COLO668 (cell line): ENCODE data around the gene CARD9.

Experiments
- DNase-seq: peaks from one replicate; lab custom pipeline; 2025; ENCODE audit not compliant: unreplicated experiment; lab: John Stamatoyannopoulos, UW

Gene CARD9

GRCh38 chr9:136349546-136349945 lies 23.9 kb downstream of the CARD9 start:
- DNase-seq = no peak

DNA sequence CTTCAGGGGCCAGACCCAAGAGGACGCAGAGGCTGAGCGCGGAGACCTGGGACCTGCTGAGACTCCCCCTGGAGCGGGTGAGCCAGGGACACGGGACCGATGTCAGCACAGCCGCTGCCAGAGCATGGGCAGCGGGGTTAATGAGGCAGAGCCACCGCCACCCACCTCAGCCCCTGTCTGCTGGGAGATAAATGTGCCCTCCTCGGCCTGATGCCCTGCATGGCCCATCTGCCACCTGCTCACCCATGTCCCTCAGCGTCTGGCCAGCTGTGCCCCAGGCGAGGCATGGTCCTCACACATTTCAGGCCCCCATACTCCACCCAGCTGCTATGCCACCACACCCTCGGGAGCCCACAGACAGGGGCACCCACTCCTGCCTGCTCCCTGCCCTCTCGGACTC lies 24.8 kb downstream of the CARD9 start:
- no peak for DNase-seq

GRCh38 chr9:136347472-136348256 lies 25.8 kb downstream of the CARD9 start:
- no peak for DNase-seq

DNA sequence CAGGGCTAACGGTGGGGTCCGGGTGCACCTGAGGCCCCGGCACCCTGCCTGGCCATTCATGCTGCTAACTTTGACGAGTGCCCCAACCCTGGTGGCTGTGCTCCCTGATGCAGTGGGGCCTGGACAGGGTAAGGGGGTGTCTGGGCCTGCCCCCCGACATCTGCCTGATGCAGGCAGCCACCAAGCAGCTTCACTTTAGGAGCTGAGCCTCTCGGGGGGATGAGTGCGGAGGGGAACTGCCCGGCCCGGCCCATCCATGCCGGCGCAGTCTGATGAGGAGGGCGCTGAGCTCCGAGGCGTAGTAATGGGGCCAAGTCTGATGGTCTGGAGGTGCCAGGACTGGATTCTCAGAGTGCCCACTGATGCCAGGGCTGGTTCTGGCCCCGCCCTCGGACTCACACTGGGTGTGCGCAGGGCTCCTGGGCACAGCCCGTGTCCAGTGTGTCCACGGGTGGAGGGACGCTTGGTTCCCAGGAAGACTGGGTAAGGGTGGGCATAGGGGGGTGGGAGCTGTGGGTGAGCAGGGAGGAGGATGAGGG lies 26.5 kb downstream of the CARD9 start:
- DNase-seq = no peak

DNA sequence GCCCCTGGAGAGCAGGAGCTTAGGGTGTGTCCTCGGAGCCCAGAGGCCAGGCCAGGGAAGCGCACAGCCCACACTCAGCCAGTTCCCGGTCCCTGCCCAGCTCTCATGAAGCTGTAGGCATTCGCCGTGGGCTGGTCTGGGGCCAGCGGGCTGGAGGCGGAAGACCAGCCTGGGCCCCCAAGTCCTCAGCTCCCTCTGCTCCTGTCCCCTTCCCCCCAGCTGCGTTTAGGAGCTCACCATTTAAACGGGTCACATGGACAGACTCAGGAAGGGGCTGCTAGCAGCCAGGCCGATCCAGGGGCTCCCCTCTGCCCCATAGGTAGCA lies 27.4 kb downstream of the CARD9 start:
- DNase-seq = no peak

- DNase-seq = peak; percentile 20
Observed at GRCh38 chr9:136345281-136346156, 27.9 kb downstream of the CARD9 start.

- DNase-seq = no peak
Observed at GRCh38 chr9:136344544-136345280, 28.8 kb downstream of the CARD9 start.

GRCh38 chr9:136343884-136344269 lies 29.6 kb downstream of the CARD9 start:
- DNase-seq = no peak

DNA sequence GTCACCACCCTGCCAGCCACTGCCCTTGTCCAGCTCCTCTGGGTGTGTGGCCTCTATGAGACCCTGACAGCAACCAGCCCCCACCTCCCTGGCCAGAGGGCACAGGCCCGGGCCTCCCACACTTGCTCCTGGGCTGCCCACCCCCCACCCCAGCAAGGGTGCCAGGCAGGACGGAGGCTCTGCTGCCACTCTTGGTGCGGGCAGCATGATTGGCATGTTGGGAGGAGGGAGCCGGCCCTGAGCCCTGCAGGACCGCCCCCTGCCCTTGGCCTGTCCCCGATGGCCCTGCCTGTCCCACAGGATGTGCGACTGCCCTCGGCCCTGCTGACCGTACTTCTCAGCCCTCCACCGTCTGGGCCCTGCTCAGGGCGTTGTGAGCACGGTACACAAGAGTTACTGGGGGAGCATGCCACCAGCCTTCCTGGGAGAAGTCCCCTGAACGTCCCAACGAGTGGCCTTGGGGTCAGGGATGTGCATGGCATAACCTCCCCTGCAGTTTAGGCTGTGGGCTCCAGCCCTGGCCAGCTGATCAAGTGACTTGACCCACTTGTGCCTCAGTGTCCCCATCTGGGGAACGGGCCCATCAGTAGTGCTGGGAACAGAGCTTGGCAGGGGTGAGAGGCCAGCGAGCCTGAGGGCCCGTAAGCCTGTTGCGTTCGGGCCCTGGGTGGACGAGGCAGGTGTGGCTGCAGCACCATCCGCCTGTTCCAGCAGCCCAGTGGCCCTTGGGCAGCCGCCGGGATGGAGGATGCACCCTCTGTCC lies 30.2 kb downstream of the CARD9 start:
- DNase-seq = no peak

DNA sequence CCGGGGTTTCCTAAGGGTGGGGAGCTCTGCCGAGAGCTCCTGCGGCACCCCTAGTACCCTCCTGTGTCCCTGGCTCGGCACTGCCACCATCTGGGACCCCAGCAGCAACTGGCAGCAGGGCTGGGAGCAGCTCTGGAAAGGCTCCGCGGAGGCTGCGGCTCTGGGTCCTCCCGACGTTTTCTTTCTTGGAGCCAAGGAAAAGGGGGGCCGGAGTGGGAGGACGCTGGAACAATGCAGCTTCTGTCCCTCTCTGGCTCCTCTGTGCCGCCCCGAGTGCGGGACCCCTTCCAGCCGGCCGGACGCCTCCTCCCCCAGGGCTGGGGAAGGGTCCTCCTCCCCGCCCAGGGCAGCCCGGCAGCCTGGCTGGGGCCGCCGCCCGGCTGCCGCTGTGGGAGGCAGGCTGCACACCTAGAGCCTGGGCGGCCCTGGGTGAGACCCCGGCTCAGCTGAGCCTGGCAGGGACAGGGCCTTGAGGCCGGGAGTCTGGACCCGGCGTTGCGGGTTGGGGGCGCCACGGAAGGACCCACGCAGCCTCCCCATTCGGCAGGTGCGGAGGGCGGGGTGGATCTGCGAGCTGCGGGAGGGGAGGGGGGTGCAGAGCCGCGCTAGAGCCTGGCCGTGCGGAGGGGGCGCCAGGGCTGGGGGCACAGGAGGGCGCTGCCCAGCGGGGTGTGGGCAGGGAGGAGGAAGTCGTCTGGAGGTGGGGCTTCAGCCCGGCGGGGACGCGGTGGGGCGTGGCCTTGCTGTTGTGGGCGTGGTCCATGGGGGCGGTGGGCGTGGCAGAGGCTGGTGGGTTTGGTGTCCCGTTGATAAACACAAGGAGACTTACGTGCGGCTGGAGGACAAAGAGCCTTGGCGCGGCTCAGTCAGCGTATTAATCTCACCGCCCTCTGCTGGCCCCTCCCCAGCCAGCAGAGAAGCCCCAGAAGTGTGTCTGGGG lies 31.0 kb downstream of the CARD9 start:
- DNase-seq = peak; percentile 46

- DNase-seq = no peak
Observed at GRCh38 chr9:136341769-136342168, 31.7 kb downstream of the CARD9 start.

GRCh38 chr9:136341042-136341655 lies 32.3 kb downstream of the CARD9 start:
- no peak for DNase-seq

DNA sequence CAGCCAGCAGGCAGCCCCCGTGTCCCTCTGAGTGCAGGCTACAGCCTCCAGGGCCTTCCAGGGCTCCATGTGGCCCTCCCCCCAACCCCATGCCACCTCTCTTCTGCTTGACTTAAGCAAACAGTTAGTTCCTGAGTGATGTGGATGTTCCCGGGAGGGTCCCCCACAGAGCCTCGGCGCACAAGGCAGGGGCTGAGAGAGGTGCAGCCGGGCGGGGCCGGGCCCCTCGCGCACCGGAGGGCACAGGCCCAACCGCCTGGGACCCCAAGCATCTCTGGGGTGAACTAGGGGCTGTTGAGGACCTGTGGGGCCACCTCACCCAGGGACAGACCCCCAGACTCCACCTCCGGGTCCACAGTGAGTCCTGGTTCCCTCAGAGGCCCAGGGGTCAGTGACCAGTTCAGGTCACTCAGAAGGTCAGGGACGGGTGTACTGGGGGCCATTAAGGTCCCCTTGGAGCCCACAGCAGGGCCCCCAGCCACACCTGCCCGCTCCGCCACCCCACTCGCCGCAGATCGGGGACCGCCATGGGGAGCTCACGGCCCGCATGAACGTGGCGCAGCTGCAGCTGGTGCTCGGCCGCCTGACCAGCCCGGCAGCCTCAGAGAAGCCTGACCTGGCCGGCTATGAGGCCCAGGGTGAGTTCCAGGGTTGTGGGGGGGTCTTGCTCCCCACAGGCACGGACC lies 33.0 kb downstream of the CARD9 start:
- DNase-seq = no peak

- no peak for DNase-seq
Observed at GRCh38 chr9:136339958-136340310, 33.5 kb downstream of the CARD9 start.

GRCh38 chr9:136339173-136339957 lies 34.1 kb downstream of the CARD9 start:
- DNase-seq = peak; percentile 82

DNA sequence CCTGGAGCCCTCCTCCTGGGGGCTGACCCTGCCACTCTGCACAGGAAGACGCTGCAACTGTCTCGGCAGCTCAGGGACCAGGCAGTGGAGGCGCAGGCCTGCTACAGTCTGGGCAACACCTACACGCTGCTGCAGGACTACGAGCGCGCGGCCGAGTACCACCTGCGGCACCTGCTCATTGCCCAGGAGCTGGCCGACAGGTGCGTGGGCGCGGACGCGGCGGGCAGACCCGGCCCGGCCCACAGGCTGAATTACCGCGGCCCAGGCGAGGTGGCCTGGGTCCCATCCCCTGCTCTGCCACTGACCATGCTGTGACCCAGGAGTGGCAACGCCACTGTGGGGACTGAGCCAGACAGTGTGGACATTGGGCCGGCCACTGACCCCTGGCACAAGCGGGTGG lies 35.0 kb downstream of the CARD9 start:
- DNase-seq = peak; percentile 79

- no peak for DNase-seq
Observed at GRCh38 chr9:136337416-136338395, 35.8 kb downstream of the CARD9 start.
